CD8-positive, alpha-beta memory T cell (primary cell): ENCODE measurements around the gene SHC2. TPM values are rescaled to one million over a fixed set of nuclear protein-coding genes. Genes with fewer than 3 reads are reported as not detected.
"Not testable (repeated sequence)": the region's sequence is repeated elsewhere in the genome, so short reads cannot be mapped to it uniquely, and the experiment has no call there.

Source experiments
- CTCF ChIA-PET: fragments of 350-600 bp; sonication (Branson Sonifier 250); formaldehyde crosslinking; loops from one replicate; lab custom pipeline; 2021; ENCODE audit warnings: antibody characterized with exemption; lab: Charles Lee
- POLR2A ChIA-PET: fragments of 350-600 bp; sonication (Branson Sonifier 250); formaldehyde crosslinking; loops from one replicate; lab custom pipeline; 2021; ENCODE audit warnings: antibody characterized with exemption; lab: Charles Lee
- DNase-seq, 5 donors: peaks; one replicate each; pipeline versions ENCODE4 v3.0.0 to v3.0.0-alpha.2; 2020 to 2022; ENCODE audit warnings: mixed read lengths in 1 of 5
- H3K27ac ChIP-seq: one replicate; pipeline ENCODE4 v1.7.0; 2013; ENCODE audit warnings: low read depth, mild to moderate bottlenecking, low read length, moderate library complexity
- H3K27me3 ChIP-seq: 2 replicates; pipeline ENCODE4 v1.7.0; 2013; ENCODE audit warnings: low read length, mild to moderate bottlenecking; ENCODE audit not compliant: insufficient read depth, poor library complexity, severe bottlenecking
- H3K36me3 ChIP-seq: 2 replicates; pipeline ENCODE4 v1.7.0; 2013; ENCODE audit warnings: mild to moderate bottlenecking, low read length, moderate library complexity; ENCODE audit not compliant: insufficient read depth
- H3K4me1 ChIP-seq: 2 replicates; pipeline ENCODE4 v1.7.0; 2013; ENCODE audit warnings: mild to moderate bottlenecking, low read length, moderate library complexity; ENCODE audit not compliant: insufficient read depth
- H3K4me3 ChIP-seq: 2 replicates; pipeline ENCODE4 v1.7.0; 2013; ENCODE audit warnings: mild to moderate bottlenecking, low read length
- H3K9me3 ChIP-seq: 2 replicates; pipeline ENCODE4 v1.7.0; 2013; ENCODE audit warnings: mild to moderate bottlenecking, low read length
- H3K27ac Mint-ChIP-seq, 8 donors: one replicate each; pipeline ENCODE4 v1.8.0; 2020 to 2021; ENCODE audit warnings: mixed read lengths in 8 of 8, mild to moderate bottlenecking in 6 of 8, inconsistent platforms in 3 of 8, moderate library complexity in 3 of 8
- H3K27me3 Mint-ChIP-seq, 2 donors: one replicate each; pipeline ENCODE4 v1.8.0; 2020 to 2021; ENCODE audit warnings: mixed read lengths in 2 of 2, mild to moderate bottlenecking in 1 of 2, moderate library complexity in 1 of 2
- H3K36me3 Mint-ChIP-seq, 3 donors: one replicate each; pipeline ENCODE4 v1.8.0; 2020 to 2021; ENCODE audit warnings: mixed read lengths in 3 of 3, inconsistent platforms in 1 of 3, mild to moderate bottlenecking in 1 of 3
- H3K4me1 Mint-ChIP-seq, 3 donors: one replicate each; pipeline ENCODE4 v1.8.0; 2020 to 2021; ENCODE audit warnings: mixed read lengths in 3 of 3, inconsistent platforms in 1 of 3, mild to moderate bottlenecking in 1 of 3
- H3K4me3 Mint-ChIP-seq, 7 donors: one replicate each; pipeline ENCODE4 v1.8.0; 2020 to 2021; ENCODE audit warnings: mixed read lengths in 7 of 7, mild to moderate bottlenecking in 6 of 7, moderate library complexity in 4 of 7, inconsistent platforms in 2 of 7
- H3K9me3 Mint-ChIP-seq, 5 donors: one replicate each; pipeline ENCODE4 v1.8.0; 2020 to 2022; ENCODE audit warnings: mixed read lengths in 5 of 5, mild to moderate bottlenecking in 3 of 5, moderate library complexity in 2 of 5, inconsistent platforms in 1 of 5
- polyA plus RNA-seq: library from polyadenylated mRNA; unstranded; fragments of 300-500 nt; fragmentation: Illumina TruSeq; gene quantifications from one replicate; pipeline ENCODE4 v1.2.3, GENCODE V29; 2021
- total RNA-seq, 2 experiments: library from RNA; stranded (reverse); gene quantifications; one replicate each; pipeline ENCODE4 v1.2.3, GENCODE V29; 2021

The SHC2 gene
- total and polyA plus RNA-seq, 3 experiments from 2014 or later, result 0.11 to 0.13 TPM; not detected in 1

DNA sequence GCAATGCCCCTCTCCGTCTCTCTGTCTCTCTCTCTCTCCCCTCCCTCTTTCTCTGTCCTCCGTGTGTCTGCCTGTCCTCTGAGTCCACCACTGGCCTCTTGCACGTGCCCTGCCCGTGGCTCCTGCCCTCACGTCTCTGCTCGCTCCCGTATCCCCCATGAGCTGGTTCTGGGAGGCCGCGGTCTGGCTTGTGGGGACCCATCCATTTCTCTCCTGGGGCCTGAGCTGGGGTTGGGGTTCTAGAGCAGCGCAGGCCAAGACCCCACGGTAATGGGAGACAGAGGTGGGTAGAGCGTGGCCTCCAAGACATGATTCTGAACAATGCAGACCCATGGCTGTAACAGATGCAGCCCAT is 70.9 kb downstream of the SHC2 start:
- no peak overlapping the region for H3K27ac Mint-ChIP-seq
- no peaks in the 10 kb centered on the region for H3K4me1 ChIP-seq
- peaks cover 16 to 33% of the 10 kb centered on the region in 2 donors for H3K27me3 Mint-ChIP-seq
- H3K4me1 Mint-ChIP-seq, result peaks cover 0 to 4% (median 0%) of the 10 kb centered on the region in 3 donors
- ChIA-PET POLR2A (no interaction called here), CTCF (no interaction called here)
- no peaks in the 10 kb centered on the region for H3K27me3 ChIP-seq
- H3K36me3 ChIP-seq, result no peaks in the 10 kb centered on the region
- no peak overlapping the region for H3K27ac ChIP-seq
- H3K36me3 Mint-ChIP-seq, result no peaks in the 10 kb centered on the region
- H3K9me3 ChIP-seq, result no peaks in the 10 kb centered on the region
- H3K4me3 ChIP-seq, result no peak overlapping the region
- peak in 1 of 5 donors; percentile 29 for DNase-seq
- H3K9me3 Mint-ChIP-seq, result peaks cover 0 to 3% (median 0%) of the 10 kb centered on the region in 5 donors
- no peak overlapping the region for H3K4me3 Mint-ChIP-seq

- Mint-ChIP-seq H3K4me3 (no peak overlapping the region), H3K4me1 (peaks cover 0 to 4% (median 0%) of the 10 kb centered on the region in 3 donors), H3K9me3 (peaks cover 0 to 3% (median 0%) of the 10 kb centered on the region in 5 donors), H3K27ac (no peak overlapping the region), H3K36me3 (no peaks in the 10 kb centered on the region), H3K27me3 (peaks cover 19 to 38% of the 10 kb centered on the region in 2 donors)
- Histone ChIP-seq H3K27ac (no peak overlapping the region), H3K9me3 (no peaks in the 10 kb centered on the region), H3K4me3 (no peak overlapping the region), H3K4me1 (no peaks in the 10 kb centered on the region), H3K27me3 (no peaks in the 10 kb centered on the region), H3K36me3 (no peaks in the 10 kb centered on the region)
- ChIA-PET POLR2A (no interaction called here), CTCF (no interaction called here)
- peak in 1 of 5 donors; percentile 35 for DNase-seq
Observed at GRCh38 chr19:389255-389934, 71.4 kb downstream of the SHC2 start.

- POLR2A ChIA-PET, result no interaction called here
- Mint-ChIP-seq H3K4me1 (peaks cover 0 to 4% (median 0%) of the 10 kb centered on the region in 3 donors), H3K9me3 (peaks cover 0 to 3% (median 0%) of the 10 kb centered on the region in 5 donors), H3K27me3 (peaks cover 26 to 44% of the 10 kb centered on the region in 2 donors), H3K36me3 (no peaks in the 10 kb centered on the region), H3K27ac (peak overlapping the region in 1 of 8 donors; percentile 56), H3K4me3 (no peak overlapping the region)
- H3K27ac ChIP-seq, result no peak overlapping the region
- no peaks in the 10 kb centered on the region for H3K36me3 ChIP-seq
- no peaks in the 10 kb centered on the region for H3K4me1 ChIP-seq
- no peaks in the 10 kb centered on the region for H3K9me3 ChIP-seq
- DNase-seq, result no peak
- peaks cover 5% of the 10 kb centered on the region for H3K27me3 ChIP-seq
- CTCF ChIA-PET, result no interaction called here
- H3K4me3 ChIP-seq, result no peak overlapping the region
Observed at GRCh38 chr19:388691-389090, 72.1 kb downstream of the SHC2 start.

GRCh38 chr19:387777-388176 is 73.1 kb downstream of the SHC2 start:
- ChIA-PET POLR2A (no interaction called here), CTCF (no interaction called here)
- Mint-ChIP-seq H3K27ac (no peak overlapping the region), H3K4me3 (no peak overlapping the region), H3K9me3 (no peaks in the 10 kb centered on the region), H3K4me1 (peaks cover 5 to 9% (median 6%) of the 10 kb centered on the region in 3 donors), H3K36me3 (no peaks in the 10 kb centered on the region), H3K27me3 (peaks cover 31 to 54% of the 10 kb centered on the region in 2 donors)
- Histone ChIP-seq H3K9me3 (no peaks in the 10 kb centered on the region), H3K27ac (no peak overlapping the region), H3K4me1 (peaks cover 2% of the 10 kb centered on the region), H3K4me3 (no peak overlapping the region), H3K27me3 (peaks cover 13% of the 10 kb centered on the region), H3K36me3 (no peaks in the 10 kb centered on the region)
- peak in 1 of 5 donors; percentile 26 for DNase-seq

DNA sequence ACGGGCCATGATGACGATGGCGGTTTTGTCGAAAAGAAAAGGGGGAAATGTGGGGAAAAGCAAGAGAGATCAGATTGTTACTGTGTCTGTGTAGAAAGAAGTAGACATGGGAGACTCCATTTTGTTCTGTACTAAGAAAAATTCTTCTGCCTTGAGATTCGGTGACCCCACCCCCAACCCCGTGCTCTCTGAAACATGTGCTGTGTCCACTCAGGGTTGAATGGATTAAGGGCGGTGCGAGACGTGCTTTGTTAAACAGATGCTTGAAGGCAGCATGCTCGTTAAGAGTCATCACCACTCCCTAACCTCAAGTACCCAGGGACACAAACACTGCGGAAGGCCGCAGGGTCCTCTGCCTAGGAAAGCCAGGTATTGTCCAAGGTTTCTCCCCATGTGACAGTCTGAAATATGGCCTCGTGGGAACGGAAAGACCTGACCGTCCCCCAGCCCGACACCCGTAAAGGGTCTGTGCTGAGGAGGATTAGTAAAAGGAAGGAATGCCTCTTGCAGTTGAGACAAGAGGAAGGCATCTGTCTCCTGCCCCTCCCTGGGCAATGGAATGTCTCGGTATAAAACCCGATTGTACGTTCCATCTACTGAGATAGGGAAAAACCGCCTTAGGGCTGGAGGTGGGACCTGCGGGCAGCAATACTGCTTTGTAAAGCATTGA is 74.1 kb downstream of the SHC2 start:
- H3K27me3 ChIP-seq, result peaks cover 13% of the 10 kb centered on the region
- H3K4me1 ChIP-seq, H3K4me3 Mint-ChIP-seq, H3K27ac ChIP-seq, H3K4me3 ChIP-seq, H3K36me3 ChIP-seq, CTCF ChIA-PET, H3K27ac Mint-ChIP-seq, H3K36me3 Mint-ChIP-seq, DNase-seq, POLR2A ChIA-PET, H3K9me3 Mint-ChIP-seq, H3K9me3 ChIP-seq: not testable (repeated sequence)
- Mint-ChIP-seq H3K27me3 (peaks cover 34 to 57% of the 10 kb centered on the region in 2 donors), H3K4me1 (peaks cover 10 to 13% (median 13%) of the 10 kb centered on the region in 3 donors)

- CTCF ChIA-PET, result not testable (repeated sequence)
Observed at GRCh38 chr19:386189-386588, 74.6 kb downstream of the SHC2 start.

DNA sequence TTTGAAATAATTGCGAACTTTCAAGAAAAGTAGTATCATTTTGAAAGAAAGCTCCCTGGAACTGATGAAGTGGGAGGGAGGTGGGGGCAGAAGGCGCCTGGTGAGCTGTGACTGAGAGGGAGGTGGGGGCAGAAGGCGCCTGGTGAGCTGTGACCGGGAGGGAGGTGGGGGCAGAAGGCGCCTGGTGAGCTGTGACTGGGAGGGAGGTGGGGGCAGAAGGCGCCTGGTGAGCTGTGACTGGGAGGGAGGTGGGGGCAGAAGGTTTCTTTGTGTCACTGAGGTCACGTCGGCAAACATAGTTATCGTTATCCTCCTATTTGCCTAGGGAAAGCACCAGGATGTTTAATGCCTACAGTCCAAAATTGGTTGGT is 76.0 kb downstream of the SHC2 start:
- no peaks in the 10 kb centered on the region for H3K36me3 ChIP-seq
- Mint-ChIP-seq H3K27ac (no peak overlapping the region), H3K4me3 (no peak overlapping the region), H3K27me3 (peaks cover 34 to 65% of the 10 kb centered on the region in 2 donors), H3K36me3 (peaks cover 0 to 2% (median 0%) of the 10 kb centered on the region in 3 donors), H3K9me3 (no peaks in the 10 kb centered on the region), H3K4me1 (peaks cover 10 to 13% (median 13%) of the 10 kb centered on the region in 3 donors)
- peaks cover 13% of the 10 kb centered on the region for H3K27me3 ChIP-seq
- ChIA-PET POLR2A (no interaction called here), CTCF (no interaction called here)
- peak in 1 of 5 donors; percentile 9 for DNase-seq
- H3K4me1 ChIP-seq, result peaks cover 5% of the 10 kb centered on the region
- no peaks in the 10 kb centered on the region for H3K9me3 ChIP-seq
- no peak overlapping the region for H3K27ac ChIP-seq
- H3K4me3 ChIP-seq, result no peak overlapping the region

More at GRCh38 chr19:386189-386588, 74.6 kb downstream of the SHC2 start:
- H3K4me3 ChIP-seq, H3K27ac Mint-ChIP-seq, H3K27ac ChIP-seq, POLR2A ChIA-PET, H3K9me3 Mint-ChIP-seq, H3K4me3 Mint-ChIP-seq, DNase-seq, H3K4me1 ChIP-seq, H3K36me3 Mint-ChIP-seq, H3K9me3 ChIP-seq, H3K36me3 ChIP-seq: not testable (repeated sequence)
- H3K4me1 Mint-ChIP-seq, result peaks cover 10 to 13% (median 13%) of the 10 kb centered on the region in 3 donors
- peaks cover 34 to 57% of the 10 kb centered on the region in 2 donors for H3K27me3 Mint-ChIP-seq
- H3K27me3 ChIP-seq, result peaks cover 13% of the 10 kb centered on the region
